Spleen (tissue), 7 donors: ENCODE measurements around the gene PTPN14.

ENCODE experiments used
- CTCF ChIP-seq, 11 experiments: fragments of 200-600 bp in 7 of 11; fragments of 450-650 bp in 4 of 11; sonication (generic) in 4 of 11; IDR thresholded peaks in 8 of 11; conservative IDR thresholded peaks in 3 of 11; 1 replicate in 7 of 11; 2 replicates in 4 of 11; pipeline versions ENCODE4 v1.4.0 to v1.8.0; 2016 to 2021; ENCODE audit warnings: antibody characterized with exemption in 11 of 11, inconsistent platforms in 4 of 11, mild to moderate bottlenecking in 1 of 11
- POLR2A ChIP-seq, 3 donors: fragments of 450-650 bp; IDR thresholded peaks; one replicate each; pipeline ENCODE4 v1.5.1; 2017; ENCODE audit warnings: antibody characterized with exemption in 3 of 3, mild to moderate bottlenecking in 1 of 3
- POLR2AphosphoS5 ChIP-seq, 3 donors: sonication (generic); formaldehyde crosslinking; IDR thresholded peaks; one replicate each; pipeline ENCODE4 v1.5.1; 2017; ENCODE audit warnings: antibody characterized with exemption in 3 of 3
- donor health status: DM: no; HTN: no; CAD: no; lungs with moderate emphysema.
- donor health status: DM: no; HTN: no; CAD: no.
- donor health status: DM: no; HTN: no; CAD: no.

DNA sequence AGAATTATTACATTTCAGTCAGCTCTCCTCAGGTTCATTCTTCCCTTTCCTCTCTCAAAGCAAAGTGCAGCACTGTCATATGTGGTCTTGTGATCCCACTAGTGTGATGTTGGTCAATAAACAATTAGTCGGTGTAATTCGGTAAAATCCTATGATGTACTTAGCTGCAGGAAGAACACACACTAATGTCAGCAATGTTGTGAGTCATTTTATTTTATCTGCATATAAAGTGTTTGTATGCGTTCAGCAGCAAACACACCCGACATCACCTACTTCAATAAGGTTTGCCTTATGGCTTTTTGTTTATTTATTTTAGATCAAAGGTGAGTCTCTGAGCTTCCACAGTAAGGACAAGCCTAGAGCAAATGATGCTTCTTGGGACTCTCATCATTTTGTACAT is 47.8 kb downstream of the PTPN14 start:
- TF ChIP-seq CTCF (IDR thresholded peaks at IDR 0.05 in 8 of 11, conservative IDR thresholded peaks at IDR 0.05 in 3 of 11) (no peak), POLR2AphosphoS5 (IDR thresholded peaks at IDR 0.05) (no peak), POLR2A (IDR thresholded peaks at IDR 0.05) (no peak)
